ENCODE data around the gene RUVBL1. TPM values are rescaled to one million over a fixed set of nuclear protein-coding genes. Genes with fewer than 3 reads are reported as not detected.

Gene RUVBL1
- total RNA-seq, 4 donors from 2014 or later = 12.1 to 26.3 (median 21.4) TPM

DNA sequence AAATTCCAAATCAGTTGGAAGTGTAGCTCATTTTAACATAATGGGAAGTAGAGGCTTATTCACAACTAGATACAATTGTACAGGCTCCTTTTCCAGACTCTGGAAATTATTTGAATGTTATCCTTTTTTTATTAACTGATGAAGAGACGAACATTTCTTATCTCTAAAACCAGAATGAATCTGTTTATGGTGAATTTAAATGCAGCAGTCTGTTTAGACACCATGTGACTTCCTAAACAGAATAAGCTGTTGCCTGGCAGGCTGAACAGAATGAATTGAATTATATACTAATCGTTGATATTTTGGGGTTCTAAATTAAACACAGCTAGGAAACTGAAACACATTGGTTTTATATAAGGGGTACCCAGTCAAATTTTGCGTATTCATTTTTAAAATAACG lies 67.4 kb downstream of the RUVBL1 start:
- Histone ChIP-seq H3K27ac (peak overlapping the region in 2 of 4 donors; percentile 92 to 98), H3K4me1 (peaks cover 29 to 37% of the 10 kb centered on the region in 2 donors), H3K4me3 (no peak overlapping the region), H3K9me3 (no peaks in the 10 kb centered on the region), H3K36me3 (peaks cover 3 to 62% of the 10 kb centered on the region in 2 donors), H3K27me3 (no peaks in the 10 kb centered on the region)
- TF ChIP-seq, protein P1, sequence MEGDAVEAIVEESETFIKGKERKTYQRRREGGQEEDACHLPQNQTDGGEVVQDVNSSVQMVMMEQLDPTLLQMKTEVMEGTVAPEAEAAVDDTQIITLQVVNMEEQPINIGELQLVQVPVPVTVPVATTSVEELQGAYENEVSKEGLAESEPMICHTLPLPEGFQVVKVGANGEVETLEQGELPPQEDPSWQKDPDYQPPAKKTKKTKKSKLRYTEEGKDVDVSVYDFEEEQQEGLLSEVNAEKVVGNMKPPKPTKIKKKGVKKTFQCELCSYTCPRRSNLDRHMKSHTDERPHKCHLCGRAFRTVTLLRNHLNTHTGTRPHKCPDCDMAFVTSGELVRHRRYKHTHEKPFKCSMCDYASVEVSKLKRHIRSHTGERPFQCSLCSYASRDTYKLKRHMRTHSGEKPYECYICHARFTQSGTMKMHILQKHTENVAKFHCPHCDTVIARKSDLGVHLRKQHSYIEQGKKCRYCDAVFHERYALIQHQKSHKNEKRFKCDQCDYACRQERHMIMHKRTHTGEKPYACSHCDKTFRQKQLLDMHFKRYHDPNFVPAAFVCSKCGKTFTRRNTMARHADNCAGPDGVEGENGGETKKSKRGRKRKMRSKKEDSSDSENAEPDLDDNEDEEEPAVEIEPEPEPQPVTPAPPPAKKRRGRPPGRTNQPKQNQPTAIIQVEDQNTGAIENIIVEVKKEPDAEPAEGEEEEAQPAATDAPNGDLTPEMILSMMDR (IDR thresholded peaks at IDR 0.05 in 4 of 5, conservative IDR thresholded peaks at IDR 0.05 in 1 of 5) = no peak
- no peak for TF ChIP-seq POLR2A (IDR thresholded peaks at IDR 0.05)
- DNase-seq (no peak), ATAC-seq (no peak)
- intact Hi-C loops (cut with DNase I; ENCODE audit: low total_unique reads) = no loop called here
- in situ Hi-C loops (cut with MboI; ENCODE audit: low sequenced_read_pairs in 4 of 4) = no loop called here

DNA sequence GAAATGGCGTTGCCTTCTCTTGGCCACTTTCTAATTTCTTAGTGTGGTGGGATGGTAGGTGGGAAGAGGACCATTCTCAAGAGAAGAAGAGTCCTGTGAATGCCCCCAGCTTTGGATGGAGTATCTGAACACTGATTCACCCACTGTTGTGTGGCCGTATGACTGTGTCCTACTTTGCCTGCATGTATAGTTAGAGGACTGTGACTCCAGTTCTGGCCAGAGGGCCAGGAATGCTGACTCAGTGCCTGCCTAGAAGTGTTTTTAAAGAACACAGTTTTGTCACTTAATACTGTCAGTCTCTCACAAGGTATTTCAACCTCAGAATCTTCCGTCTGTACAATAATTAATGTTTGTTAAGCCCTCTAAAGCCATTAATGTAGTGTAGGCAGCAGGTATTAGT lies 69.2 kb downstream of the RUVBL1 start:
- Histone ChIP-seq H3K27me3 (no peaks in the 10 kb centered on the region), H3K9me3 (no peaks in the 10 kb centered on the region), H3K4me1 (peaks cover 34 to 43% of the 10 kb centered on the region in 2 donors), H3K36me3 (peaks cover 0 to 43% of the 10 kb centered on the region in 2 donors), H3K4me3 (peak overlapping the region; percentile 68 to 96 (median 94)), H3K27ac (peak overlapping the region; percentile 86 to 99 (median 95))
- ATAC-seq (peak; percentile 44 to 64), DNase-seq (peak; percentile 54 to 69)
- intact Hi-C loops (cut with DNase I; ENCODE audit: low total_unique reads) (loop anchor here (5.0 kb wide), 2 partner anchors 102 to 382 kb away; partner anchors contain the start of gene ABTB1), in situ Hi-C loops (cut with MboI; ENCODE audit: low sequenced_read_pairs in 4 of 4) (no loop called here)
- TF ChIP-seq, protein P1 (IDR thresholded peaks at IDR 0.05 in 4 of 5, conservative IDR thresholded peaks at IDR 0.05 in 1 of 5) = no peak
- peak in 1 of 2 donors; percentile 50 for TF ChIP-seq POLR2A (IDR thresholded peaks at IDR 0.05)

DNA sequence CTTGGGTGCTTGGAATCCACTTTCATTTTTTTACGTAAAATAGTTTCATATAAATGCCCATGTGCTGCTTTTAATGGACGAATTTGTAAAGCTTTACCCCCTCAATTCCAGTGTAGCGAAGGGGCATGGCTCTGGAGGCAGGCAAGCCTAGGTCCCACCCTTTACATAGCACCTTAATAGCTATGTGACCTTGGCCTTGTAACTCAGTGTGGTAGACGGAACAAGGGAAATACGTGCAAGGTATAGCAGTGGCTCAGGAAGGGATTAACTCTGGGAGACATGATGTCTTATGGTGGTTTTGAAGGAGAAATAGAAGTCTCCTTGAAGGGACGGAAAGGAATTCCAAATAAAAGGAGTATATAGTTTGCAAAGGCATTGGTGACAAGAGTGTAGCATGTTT lies 70.0 kb downstream of the RUVBL1 start:
- Histone ChIP-seq H3K27me3 (no peaks in the 10 kb centered on the region), H3K4me3 (peak overlapping the region; percentile 68 to 96 (median 94)), H3K27ac (peak overlapping the region; percentile 86 to 99 (median 95)), H3K4me1 (peaks cover 34 to 41% of the 10 kb centered on the region in 2 donors), H3K36me3 (peaks cover 0 to 37% of the 10 kb centered on the region in 2 donors), H3K9me3 (no peaks in the 10 kb centered on the region)
- intact Hi-C loops (cut with DNase I; ENCODE audit: low total_unique reads) = loop anchor here (2.0 to 5.0 kb wide), 5 partner anchors 21 to 381 kb away; partner anchors contain the start of genes ABTB1 and KBTBD12
- in situ Hi-C loops (cut with MboI; ENCODE audit: low sequenced_read_pairs in 4 of 4) = no loop called here
- ATAC-seq = no peak
- DNase-seq = no peak
- TF ChIP-seq, protein P1 (IDR thresholded peaks at IDR 0.05 in 4 of 5, conservative IDR thresholded peaks at IDR 0.05 in 1 of 5) = no peak
- no peak for TF ChIP-seq POLR2A (IDR thresholded peaks at IDR 0.05)

DNA sequence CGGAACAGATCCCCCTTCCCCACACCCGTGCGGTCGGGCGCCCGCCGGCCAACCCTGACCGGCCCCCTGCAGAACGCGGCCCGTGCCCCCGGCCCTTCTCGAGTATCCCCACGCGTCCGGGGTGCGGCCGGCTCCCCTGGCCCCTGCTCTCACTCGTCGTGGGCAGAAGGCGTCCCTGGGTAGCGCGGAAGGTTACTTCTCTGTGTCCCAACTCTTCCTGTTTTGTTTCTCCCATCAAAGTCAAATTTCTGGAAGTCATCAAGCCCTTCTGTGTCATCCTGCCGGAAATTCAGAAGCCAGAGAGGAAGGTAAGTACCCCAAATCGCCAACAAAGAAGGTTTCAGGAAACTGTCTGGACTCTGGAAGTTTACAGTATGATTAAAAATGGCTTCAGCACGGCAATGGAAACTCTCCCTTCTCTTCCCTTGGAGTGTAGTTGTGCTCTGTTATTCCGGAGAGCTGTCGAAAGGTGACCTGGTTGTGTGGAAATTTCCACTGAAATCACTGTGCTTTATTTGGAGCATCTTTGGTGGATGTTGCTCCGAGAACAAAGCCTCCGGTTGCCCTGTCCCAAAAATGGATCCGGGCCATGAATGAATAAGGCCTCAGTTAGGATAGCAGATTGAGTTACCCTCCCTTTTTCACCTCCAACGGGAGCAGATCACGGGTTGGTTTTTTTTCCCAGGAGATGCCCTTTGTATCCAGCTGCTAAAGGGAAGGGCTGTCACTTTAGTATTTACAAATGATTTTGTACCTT lies 70.8 kb downstream of the RUVBL1 start:
- intact Hi-C loops (cut with DNase I; ENCODE audit: low total_unique reads) = loop anchor here (2.0 to 5.0 kb wide), 5 partner anchors 22 to 380 kb away; partner anchors contain the start of genes ABTB1 and KBTBD12
- TF ChIP-seq, protein P1 (IDR thresholded peaks at IDR 0.05 in 4 of 5, conservative IDR thresholded peaks at IDR 0.05 in 1 of 5) = no peak
- TF ChIP-seq POLR2A (IDR thresholded peaks at IDR 0.05) = no peak
- ATAC-seq = peak; percentile 73 to 76

More for the DNA sequence above, 70.8 kb downstream of the RUVBL1 start:
- H3K27me3 ChIP-seq = no peaks in the 10 kb centered on the region
- peak overlapping the region; percentile 68 to 96 (median 94) for H3K4me3 ChIP-seq
- no peaks in the 10 kb centered on the region for H3K9me3 ChIP-seq
- peak overlapping the region; percentile 86 to 99 (median 95) for H3K27ac ChIP-seq
- peaks cover 0 to 28% of the 10 kb centered on the region in 2 donors for H3K36me3 ChIP-seq
- in situ Hi-C loops (cut with MboI; ENCODE audit: low sequenced_read_pairs in 4 of 4) = no loop called here
- DNase-seq = peak; percentile 70 to 83
- peaks cover 34 to 40% of the 10 kb centered on the region in 2 donors for H3K4me1 ChIP-seq

Data from gastrocnemius medialis (tissue), 4 donors.